Kidney epithelial cell (primary cell): Measurements from ENCODE around the gene FTO. TPM values are rescaled to one million over a fixed set of nuclear protein-coding genes. Genes with fewer than 3 reads are reported as not detected.

ENCODE experiments used
- DNase-seq: peaks from one replicate; pipeline ENCODE4 v3.0.0-alpha.2; 2010; ENCODE audit warnings: low read depth
- H3K27me3 ChIP-seq: 2 replicates; pipeline ENCODE4 v1.6.0; 2011; ENCODE audit warnings: low read length; ENCODE audit not compliant: control insufficient read depth, insufficient read depth
- H3K36me3 ChIP-seq: 2 replicates; pipeline ENCODE4 v1.5.1; 2011; ENCODE audit warnings: low read length; ENCODE audit not compliant: control insufficient read depth, insufficient read depth
- H3K4me3 ChIP-seq: 2 replicates; pipeline ENCODE4 v1.5.1; 2011; ENCODE audit warnings: low read depth, mild to moderate bottlenecking, control low read depth, low read length
- total RNA-seq: library from RNA; depleted of rRNA; stranded (reverse); fragments of >200 nt; gene quantifications from 2 replicates; pipeline ENCODE4 v1.2.3, GENCODE V29; 2015
- TF ChIP-seq, protein P1 (sequence below): IDR thresholded peaks from 2 replicates; pipeline ENCODE4 v1.5.1; 2011; ENCODE audit warnings: mild to moderate bottlenecking, moderate library complexity, low read length, control low read depth, inconsistent platforms; ENCODE audit not compliant: insufficient read depth, poor library complexity, severe bottlenecking

FTO gene
- total RNA-seq, 1 donor from 2014 or later: 66.9 TPM

DNA sequence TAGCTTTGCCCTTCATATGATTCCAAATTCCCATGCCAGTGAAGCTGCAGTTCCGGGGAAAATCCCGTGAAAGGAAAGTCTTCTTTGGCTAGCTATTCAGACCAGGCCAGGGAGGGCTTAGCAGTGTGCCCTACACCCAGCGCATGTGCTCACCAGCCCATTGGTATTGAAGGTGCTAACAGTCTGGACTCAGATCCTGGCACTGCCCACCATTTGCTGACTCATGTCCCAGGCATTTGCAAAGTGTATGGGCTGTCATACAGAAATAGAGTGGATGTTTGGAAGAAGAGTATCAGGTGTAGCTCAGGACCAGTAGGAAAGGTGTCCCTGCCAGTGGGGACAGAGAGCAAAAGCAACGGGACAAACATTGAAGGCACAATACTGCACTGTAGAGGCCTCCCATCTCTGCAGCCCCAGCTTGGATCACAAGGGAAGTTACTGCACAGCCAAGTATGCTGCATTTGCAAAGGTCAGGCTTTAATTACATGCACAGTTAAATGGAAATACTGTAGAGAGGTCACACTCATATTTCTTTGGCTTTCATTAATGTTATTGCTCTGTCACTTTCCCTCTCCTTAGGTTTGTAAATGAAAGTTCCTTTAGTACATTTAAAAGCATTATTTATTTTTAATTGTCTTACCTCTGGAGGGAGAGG, 362.6 kb downstream of the FTO start:
- no peak for DNase-seq
- H3K27me3 ChIP-seq: no peaks in the 10 kb centered on the region
- H3K36me3 ChIP-seq: no peaks in the 10 kb centered on the region
- TF ChIP-seq, protein P1, sequence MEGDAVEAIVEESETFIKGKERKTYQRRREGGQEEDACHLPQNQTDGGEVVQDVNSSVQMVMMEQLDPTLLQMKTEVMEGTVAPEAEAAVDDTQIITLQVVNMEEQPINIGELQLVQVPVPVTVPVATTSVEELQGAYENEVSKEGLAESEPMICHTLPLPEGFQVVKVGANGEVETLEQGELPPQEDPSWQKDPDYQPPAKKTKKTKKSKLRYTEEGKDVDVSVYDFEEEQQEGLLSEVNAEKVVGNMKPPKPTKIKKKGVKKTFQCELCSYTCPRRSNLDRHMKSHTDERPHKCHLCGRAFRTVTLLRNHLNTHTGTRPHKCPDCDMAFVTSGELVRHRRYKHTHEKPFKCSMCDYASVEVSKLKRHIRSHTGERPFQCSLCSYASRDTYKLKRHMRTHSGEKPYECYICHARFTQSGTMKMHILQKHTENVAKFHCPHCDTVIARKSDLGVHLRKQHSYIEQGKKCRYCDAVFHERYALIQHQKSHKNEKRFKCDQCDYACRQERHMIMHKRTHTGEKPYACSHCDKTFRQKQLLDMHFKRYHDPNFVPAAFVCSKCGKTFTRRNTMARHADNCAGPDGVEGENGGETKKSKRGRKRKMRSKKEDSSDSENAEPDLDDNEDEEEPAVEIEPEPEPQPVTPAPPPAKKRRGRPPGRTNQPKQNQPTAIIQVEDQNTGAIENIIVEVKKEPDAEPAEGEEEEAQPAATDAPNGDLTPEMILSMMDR: no peak
- no peak overlapping the region for H3K4me3 ChIP-seq

DNA sequence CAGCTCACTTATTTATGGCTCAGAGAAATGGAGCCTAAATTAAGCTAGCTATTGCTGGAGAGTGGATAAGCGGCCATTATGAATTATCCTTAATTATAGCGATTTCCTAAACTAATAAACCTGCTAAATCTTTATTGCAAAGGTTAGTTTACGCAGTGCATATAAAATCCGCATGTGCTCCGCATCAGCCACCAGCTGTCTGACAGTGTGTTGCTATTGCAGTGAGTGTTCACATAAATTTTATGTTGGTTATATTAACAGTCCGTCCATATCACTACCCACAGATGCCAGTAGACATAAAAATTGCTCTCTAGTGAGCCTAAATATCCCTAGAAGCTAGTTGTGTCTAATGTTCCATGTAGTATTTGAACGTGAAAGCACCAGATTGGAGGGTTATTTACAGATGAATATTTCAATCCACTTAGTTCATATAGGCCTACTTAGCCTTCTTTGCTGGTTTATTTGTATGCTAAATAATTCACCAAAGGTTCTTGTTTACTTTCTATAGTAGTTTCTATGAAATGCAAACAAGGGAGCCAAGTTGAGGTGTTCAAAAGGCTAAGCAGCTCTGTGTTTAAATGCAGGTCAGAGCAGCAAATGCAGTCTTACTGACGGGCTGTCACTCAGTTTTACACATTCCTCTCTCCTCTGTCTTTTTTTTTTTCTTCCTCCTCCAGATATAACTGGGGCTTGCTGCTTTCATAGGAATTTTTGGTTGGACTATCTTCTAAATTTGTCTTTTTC, 363.5 kb downstream of the FTO start:
- TF ChIP-seq, protein P1: no peak
- DNase-seq: no peak
- Histone ChIP-seq H3K36me3 (no peaks in the 10 kb centered on the region), H3K27me3 (no peaks in the 10 kb centered on the region), H3K4me3 (no peak overlapping the region)

DNA sequence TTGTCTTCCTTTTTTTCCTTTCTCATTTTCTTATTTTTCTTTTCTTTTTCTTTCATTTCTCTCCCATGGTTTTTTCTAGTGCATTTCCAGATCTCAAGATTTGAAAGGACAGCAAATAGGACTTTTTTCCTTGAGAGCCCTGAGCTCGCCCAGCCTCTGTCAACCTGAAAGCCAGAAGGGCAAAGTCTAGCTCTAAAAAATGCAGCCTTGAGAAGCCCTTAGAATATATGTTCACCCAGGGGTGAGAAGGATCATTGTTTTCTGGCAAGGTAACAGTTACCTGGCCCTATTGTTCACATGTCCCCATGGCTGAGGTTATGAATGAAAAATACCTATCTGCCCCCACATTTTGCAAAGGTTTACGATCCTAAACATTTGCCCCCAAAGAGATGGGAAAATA, 364.3 kb downstream of the FTO start:
- no peaks in the 10 kb centered on the region for H3K27me3 ChIP-seq
- TF ChIP-seq, protein P1: no peak
- DNase-seq: no peak

DNA sequence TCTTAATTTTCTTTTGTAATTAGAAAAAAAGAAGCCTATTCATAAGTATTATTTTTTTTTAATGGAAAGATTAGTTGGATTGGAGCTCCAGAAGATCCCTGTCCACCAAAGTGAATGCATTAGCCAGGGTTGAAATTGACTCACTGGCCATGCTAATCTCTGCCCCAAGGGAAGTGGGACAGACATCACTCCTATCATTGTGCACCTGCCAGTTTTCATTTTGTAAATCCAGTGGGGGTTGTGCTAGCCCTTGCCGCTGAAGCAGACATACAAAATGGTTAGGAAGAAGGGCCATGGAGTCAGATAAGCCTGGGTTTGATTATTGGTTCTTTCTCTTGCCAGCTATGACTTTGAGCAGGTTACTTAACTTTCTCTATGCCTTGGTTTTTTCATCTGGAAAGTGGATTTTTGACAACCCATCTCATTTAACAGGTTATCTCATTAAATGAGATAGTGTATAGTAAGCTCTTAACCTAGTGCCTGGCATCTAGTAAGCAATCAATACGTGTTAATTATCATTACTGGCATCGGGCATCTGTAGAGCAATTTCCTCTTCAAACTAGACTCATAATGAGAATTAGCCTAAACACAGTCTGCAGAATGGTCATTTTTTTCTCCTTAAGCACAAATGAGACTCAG, 365.8 kb downstream of the FTO start:
- TF ChIP-seq, protein P1: no peak
- Histone ChIP-seq H3K36me3 (no peaks in the 10 kb centered on the region), H3K27me3 (no peaks in the 10 kb centered on the region), H3K4me3 (no peak overlapping the region)
- DNase-seq: no peak

More for the DNA sequence above, 364.3 kb downstream of the FTO start:
- no peaks in the 10 kb centered on the region for H3K36me3 ChIP-seq
- no peak overlapping the region for H3K4me3 ChIP-seq

DNA sequence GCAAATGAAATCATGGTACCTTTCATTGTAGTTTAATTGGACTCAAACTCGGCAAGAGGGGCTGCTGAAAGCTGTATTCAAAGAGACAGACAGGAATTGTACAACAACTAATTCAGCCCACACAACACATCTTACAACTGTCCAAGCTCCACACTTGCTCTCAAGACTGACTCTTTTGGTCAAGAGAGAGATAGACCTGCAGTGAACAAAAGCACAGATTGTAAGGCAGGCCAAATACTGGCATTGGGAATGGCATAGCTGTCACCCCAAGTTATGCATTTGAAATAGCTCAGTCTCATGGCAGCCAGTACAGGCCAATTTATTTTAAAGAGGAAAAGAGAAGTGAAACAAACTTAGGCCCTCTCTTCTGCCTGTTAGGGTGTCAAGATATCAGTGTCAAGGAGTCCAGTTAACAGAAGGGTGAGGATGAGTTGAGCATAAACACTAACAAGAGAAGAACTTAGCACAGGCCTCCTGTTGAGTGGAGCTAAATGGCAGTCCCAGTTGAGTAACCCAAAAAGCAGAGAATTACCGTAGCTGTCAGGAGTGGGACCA, 366.9 kb downstream of the FTO start:
- TF ChIP-seq, protein P1: no peak
- Histone ChIP-seq H3K4me3 (no peak overlapping the region), H3K36me3 (no peaks in the 10 kb centered on the region), H3K27me3 (no peaks in the 10 kb centered on the region)
- DNase-seq: no peak
